NCI-H524 treated with DMSO at 0.1 percent for 48 hours (cell line): ENCODE results near the gene ASXL3.

Experiments
- DNase-seq: peaks from one replicate; lab custom pipeline; 2025; lab: John Stamatoyannopoulos, UW

Gene ASXL3

GRCh38 chr18:33583901-33584300 is 5.9 kb downstream of the ASXL3 start:
- DNase-seq, result no peak

GRCh38 chr18:33584548-33585430 is 6.8 kb downstream of the ASXL3 start:
- DNase-seq, result no peak

- no peak for DNase-seq
These were observed 7.4 kb downstream of the ASXL3 start for GRCh38 chr18:33585431-33585775.

- DNase-seq, result no peak
These were observed 10.3 kb downstream of the ASXL3 start for GRCh38 chr18:33588361-33588760.

GRCh38 chr18:33593261-33593660 is 15.2 kb downstream of the ASXL3 start:
- no peak for DNase-seq

- DNase-seq, result no peak
These were observed 16.8 kb downstream of the ASXL3 start for GRCh38 chr18:33594799-33595198.

GRCh38 chr18:33596178-33596854 is 18.3 kb downstream of the ASXL3 start:
- no peak for DNase-seq

GRCh38 chr18:33600846-33601245 is 22.8 kb downstream of the ASXL3 start:
- no peak for DNase-seq

GRCh38 chr18:33603454-33603853 is 25.4 kb downstream of the ASXL3 start:
- DNase-seq, result no peak

- no peak for DNase-seq
These were observed 27.2 kb downstream of the ASXL3 start for GRCh38 chr18:33605250-33605649.

- no peak for DNase-seq
These were observed 28.6 kb downstream of the ASXL3 start for GRCh38 chr18:33606621-33607020.

- no peak for DNase-seq
These were observed 33.6 kb downstream of the ASXL3 start for GRCh38 chr18:33611525-33612135.

- DNase-seq, result no peak
These were observed 34.6 kb downstream of the ASXL3 start for GRCh38 chr18:33612632-33613031.

- no peak for DNase-seq
These were observed 38.5 kb downstream of the ASXL3 start for GRCh38 chr18:33616556-33616955.

- no peak for DNase-seq
These were observed 49.1 kb downstream of the ASXL3 start for GRCh38 chr18:33627114-33627513.

- DNase-seq, result no peak
These were observed 52.5 kb downstream of the ASXL3 start for GRCh38 chr18:33630476-33630875.

- no peak for DNase-seq
These were observed 63.1 kb downstream of the ASXL3 start for GRCh38 chr18:33641141-33641540.

- no peak for DNase-seq
These were observed 66.5 kb downstream of the ASXL3 start for GRCh38 chr18:33644494-33644893.

GRCh38 chr18:33647365-33647764 is 69.3 kb downstream of the ASXL3 start:
- no peak for DNase-seq

GRCh38 chr18:33652635-33653034 is 74.6 kb downstream of the ASXL3 start:
- no peak for DNase-seq

GRCh38 chr18:33653231-33653630 is 75.2 kb downstream of the ASXL3 start:
- DNase-seq, result no peak

- no peak for DNase-seq
These were observed 79.0 kb downstream of the ASXL3 start for GRCh38 chr18:33656889-33657448.
